Measurements from ENCODE around the gene AHCYL2. TPM values are rescaled to one million over a fixed set of nuclear protein-coding genes. Genes with fewer than 3 reads are reported as not detected.
A peak's percentile ranks its signal among the peaks of the same experiment; 100 is the strongest.

Gene AHCYL2
- total RNA-seq, 1 donor from 2014 or later, result 39.3 TPM

DNA sequence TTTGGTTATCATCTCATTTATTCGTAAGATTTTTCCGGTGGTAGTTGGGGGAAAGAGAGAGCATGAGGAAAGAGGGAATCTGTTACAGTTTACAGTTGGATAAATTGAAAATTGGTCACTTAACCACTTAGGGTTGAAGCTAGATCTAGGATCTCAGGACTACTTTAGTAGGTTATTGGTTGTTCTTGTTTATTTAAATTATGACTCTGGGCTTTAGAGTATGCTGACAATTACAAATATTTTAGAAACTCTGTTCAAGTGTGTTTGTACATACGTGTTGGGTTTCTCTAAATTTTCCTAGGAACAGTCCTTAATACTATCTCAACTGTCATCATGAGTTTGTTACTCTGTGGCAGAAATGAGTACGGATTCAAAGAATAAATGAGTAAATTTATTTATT is 160.8 kb downstream of the AHCYL2 start:
- DNase-seq (ENCODE audit: low spot score), result no peak
- Histone ChIP-seq H3K4me1 (peaks cover 40% of the 10 kb centered on the region), H3K9me3 (ENCODE audit: low read depth) (no peaks in the 10 kb centered on the region), H3K27me3 (no peaks in the 10 kb centered on the region), H3K9ac (no peak overlapping the region), H3K4me3 (no peak overlapping the region), H3K4me2 (no peak overlapping the region), H3K36me3 (no peaks in the 10 kb centered on the region), H3K79me2 (ENCODE audit: low read depth) (no peaks in the 10 kb centered on the region), H2AFZ (replicated peaks) (no peak overlapping the region), H3F3A (ENCODE audit: low read depth) (peaks cover 16% of the 10 kb centered on the region), H3K27ac (no peak overlapping the region), H4K20me1 (ENCODE audit: low read depth) (peaks cover 44% of the 10 kb centered on the region)
- Mint-ChIP-seq H3K27ac (no peak overlapping the region), H3K4me1 (peaks cover 28% of the 10 kb centered on the region), H3K9me3 (no peaks in the 10 kb centered on the region), H3K4me3 (no peak overlapping the region), H3K36me3 (peaks cover 7% of the 10 kb centered on the region), H3K27me3 (ENCODE audit: insufficient read depth, low read depth) (no peaks in the 10 kb centered on the region)
- no peak for TF ChIP-seq EZH2 (IDR thresholded peaks at IDR 0.05)
- TF ChIP-seq, protein P1, sequence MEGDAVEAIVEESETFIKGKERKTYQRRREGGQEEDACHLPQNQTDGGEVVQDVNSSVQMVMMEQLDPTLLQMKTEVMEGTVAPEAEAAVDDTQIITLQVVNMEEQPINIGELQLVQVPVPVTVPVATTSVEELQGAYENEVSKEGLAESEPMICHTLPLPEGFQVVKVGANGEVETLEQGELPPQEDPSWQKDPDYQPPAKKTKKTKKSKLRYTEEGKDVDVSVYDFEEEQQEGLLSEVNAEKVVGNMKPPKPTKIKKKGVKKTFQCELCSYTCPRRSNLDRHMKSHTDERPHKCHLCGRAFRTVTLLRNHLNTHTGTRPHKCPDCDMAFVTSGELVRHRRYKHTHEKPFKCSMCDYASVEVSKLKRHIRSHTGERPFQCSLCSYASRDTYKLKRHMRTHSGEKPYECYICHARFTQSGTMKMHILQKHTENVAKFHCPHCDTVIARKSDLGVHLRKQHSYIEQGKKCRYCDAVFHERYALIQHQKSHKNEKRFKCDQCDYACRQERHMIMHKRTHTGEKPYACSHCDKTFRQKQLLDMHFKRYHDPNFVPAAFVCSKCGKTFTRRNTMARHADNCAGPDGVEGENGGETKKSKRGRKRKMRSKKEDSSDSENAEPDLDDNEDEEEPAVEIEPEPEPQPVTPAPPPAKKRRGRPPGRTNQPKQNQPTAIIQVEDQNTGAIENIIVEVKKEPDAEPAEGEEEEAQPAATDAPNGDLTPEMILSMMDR (IDR thresholded peaks at IDR 0.05), result no peak

DNA sequence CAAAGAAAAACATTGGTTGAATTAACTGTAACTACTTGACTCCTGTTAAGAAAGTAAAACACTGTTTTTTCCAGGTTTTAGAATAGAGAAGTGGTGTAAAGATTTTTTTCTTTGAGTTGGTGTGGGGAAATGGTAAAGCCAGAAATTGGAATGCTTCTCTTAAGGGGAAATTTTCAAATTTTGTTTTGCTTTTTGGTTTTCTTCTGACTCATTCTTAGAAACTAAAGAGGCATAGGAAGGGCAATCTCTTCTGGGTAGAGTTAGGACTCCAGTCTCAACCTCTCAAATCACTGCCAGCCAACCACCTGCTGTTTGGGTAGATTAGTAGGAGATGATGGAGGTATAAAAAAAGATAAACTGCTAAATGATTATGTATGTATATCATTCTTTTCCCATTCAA is 161.7 kb downstream of the AHCYL2 start:
- no peak for DNase-seq (ENCODE audit: low spot score)
- no peak overlapping the region for H3K27ac Mint-ChIP-seq

DNA sequence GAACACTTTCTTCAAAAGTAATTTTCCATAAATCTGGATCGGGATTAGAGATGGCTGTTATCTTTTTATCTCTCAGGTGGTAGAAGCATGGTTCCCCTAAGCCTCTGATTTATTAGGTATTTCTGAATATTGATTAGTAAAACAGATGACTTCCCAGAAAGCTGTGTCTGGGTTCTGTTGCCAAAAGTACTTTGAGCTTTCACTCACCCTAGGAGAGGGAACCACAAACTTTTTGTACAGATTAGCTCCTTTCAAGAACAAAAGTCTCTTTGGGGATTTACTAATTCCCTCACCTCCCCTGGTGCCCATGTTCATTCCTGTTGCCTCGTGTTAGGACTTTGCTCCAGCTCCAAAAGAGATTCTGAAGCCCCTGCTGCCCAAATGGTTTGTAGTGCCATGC is 162.7 kb downstream of the AHCYL2 start:
- H3K27ac Mint-ChIP-seq, result no peak overlapping the region
- no peak overlapping the region for H3K9ac ChIP-seq

More for the DNA sequence above, 161.7 kb downstream of the AHCYL2 start:
- Mint-ChIP-seq H3K9me3 (no peaks in the 10 kb centered on the region), H3K4me1 (peaks cover 28% of the 10 kb centered on the region), H3K4me3 (no peak overlapping the region), H3K27me3 (ENCODE audit: insufficient read depth, low read depth) (no peaks in the 10 kb centered on the region), H3K36me3 (peaks cover 7% of the 10 kb centered on the region)
- Histone ChIP-seq H3K27ac (no peak overlapping the region), H3K4me1 (peaks cover 40% of the 10 kb centered on the region), H3F3A (ENCODE audit: low read depth) (peaks cover 16% of the 10 kb centered on the region), H3K79me2 (ENCODE audit: low read depth) (no peaks in the 10 kb centered on the region), H3K36me3 (no peaks in the 10 kb centered on the region), H3K9ac (no peak overlapping the region), H3K27me3 (no peaks in the 10 kb centered on the region), H3K9me3 (ENCODE audit: low read depth) (no peaks in the 10 kb centered on the region), H2AFZ (replicated peaks) (no peak overlapping the region), H3K4me2 (no peak overlapping the region), H4K20me1 (ENCODE audit: low read depth) (peaks cover 44% of the 10 kb centered on the region), H3K4me3 (no peak overlapping the region)
- no peak for TF ChIP-seq EZH2phosphoT487 (IDR thresholded peaks at IDR 0.05)
- TF ChIP-seq EZH2 (IDR thresholded peaks at IDR 0.05), result no peak
- TF ChIP-seq, protein P1 (IDR thresholded peaks at IDR 0.05), result no peak

More for the DNA sequence above, 162.7 kb downstream of the AHCYL2 start:
- no peak overlapping the region for H3K27ac ChIP-seq
- H3K9me3 ChIP-seq (ENCODE audit: low read depth), result no peaks in the 10 kb centered on the region
- no peaks in the 10 kb centered on the region for H3K79me2 ChIP-seq (ENCODE audit: low read depth)
- no peaks in the 10 kb centered on the region for H3K27me3 ChIP-seq
- peaks cover 40% of the 10 kb centered on the region for H3K4me1 ChIP-seq
- H4K20me1 ChIP-seq (ENCODE audit: low read depth), result peaks cover 44% of the 10 kb centered on the region
- TF ChIP-seq, protein P1 (IDR thresholded peaks at IDR 0.05), result no peak
- H2AFZ ChIP-seq (replicated peaks), result no peak overlapping the region
- Mint-ChIP-seq H3K36me3 (peaks cover 9% of the 10 kb centered on the region), H3K27me3 (ENCODE audit: insufficient read depth, low read depth) (no peaks in the 10 kb centered on the region), H3K4me3 (no peak overlapping the region), H3K4me1 (peaks cover 28% of the 10 kb centered on the region), H3K9me3 (no peaks in the 10 kb centered on the region)
- H3K36me3 ChIP-seq, result no peaks in the 10 kb centered on the region
- peak overlapping the region; percentile 65 for H3K4me2 ChIP-seq
- H3F3A ChIP-seq (ENCODE audit: low read depth), result peaks cover 16% of the 10 kb centered on the region
- peak; percentile 40 for DNase-seq (ENCODE audit: low spot score)
- no peak overlapping the region for H3K4me3 ChIP-seq
